GM08714 (cell line): Measurements from ENCODE around the gene TPM1.

Source experiments
- H3K4me3 ChIP-seq: fragments of 200-500 bp; sonication (Bioruptor generic); 2 replicates; pipeline ENCODE4 v1.5.1; 2014; ENCODE audit warnings: mild to moderate bottlenecking, low read length, inconsistent platforms
- ZNF274 ChIP-seq: IDR thresholded peaks from 2 replicates; pipeline ENCODE4 v1.6.1; 2012; ENCODE audit warnings: mild to moderate bottlenecking, low read depth, low read length

TPM1 gene

DNA sequence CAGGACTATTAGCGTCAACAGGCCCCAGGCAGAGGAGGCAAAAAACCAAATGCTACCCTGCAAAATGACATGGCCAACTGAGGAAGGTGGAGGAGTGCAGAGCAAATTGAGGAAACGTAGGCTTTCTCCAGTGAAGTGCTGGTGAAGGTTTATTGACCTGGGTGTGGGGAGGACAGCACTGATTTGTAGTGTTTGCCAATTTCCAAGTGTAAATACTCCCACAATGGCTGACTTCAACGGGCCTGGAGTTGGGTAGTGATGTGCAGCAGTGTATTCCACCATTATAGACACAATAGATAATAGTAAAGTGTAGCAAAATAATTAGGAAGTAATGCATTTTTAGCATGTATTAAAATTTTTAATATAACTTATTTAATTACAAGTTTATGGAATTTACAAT is 32.2 kb upstream of the TPM1 start:
- no peak overlapping the region for H3K4me3 ChIP-seq
- no peak for TF ChIP-seq ZNF274

DNA sequence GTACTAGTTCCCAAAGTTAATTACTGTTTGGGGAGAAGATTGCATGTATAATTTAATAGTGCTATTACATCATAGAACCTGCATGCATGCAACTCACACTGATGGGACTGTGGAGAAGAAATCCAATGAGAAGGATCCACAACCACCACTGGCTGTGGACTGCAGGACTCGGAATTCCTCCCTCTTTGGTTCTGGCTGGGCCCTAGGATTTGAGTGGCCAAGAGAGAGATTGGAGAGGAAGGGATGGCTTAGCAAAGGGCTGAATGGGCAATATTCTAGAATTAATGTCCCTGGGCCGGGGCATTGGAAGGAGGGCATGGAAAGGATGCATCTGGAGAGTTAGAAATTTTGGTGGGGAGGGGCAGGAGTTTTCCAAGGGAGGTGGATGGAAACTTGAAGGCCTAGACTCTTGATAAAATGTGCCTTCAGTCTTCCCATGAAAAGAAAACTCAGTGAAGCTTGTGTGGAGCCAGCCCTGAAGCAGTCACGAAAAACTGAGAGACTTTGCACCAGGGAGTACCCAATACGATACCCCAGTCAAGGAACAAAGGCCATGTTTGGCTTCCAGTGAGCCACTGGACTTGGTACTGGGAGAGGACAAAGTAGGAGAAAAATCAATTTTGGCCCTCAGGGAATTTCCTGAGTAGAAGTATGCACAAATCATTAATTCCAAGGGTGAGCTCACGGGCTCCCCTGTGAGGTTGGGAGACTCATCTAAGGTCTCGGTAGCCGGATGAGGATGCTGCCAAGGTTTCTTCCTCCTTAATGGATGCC is 31.4 kb upstream of the TPM1 start:
- H3K4me3 ChIP-seq: no peak overlapping the region
- no peak for TF ChIP-seq ZNF274

DNA sequence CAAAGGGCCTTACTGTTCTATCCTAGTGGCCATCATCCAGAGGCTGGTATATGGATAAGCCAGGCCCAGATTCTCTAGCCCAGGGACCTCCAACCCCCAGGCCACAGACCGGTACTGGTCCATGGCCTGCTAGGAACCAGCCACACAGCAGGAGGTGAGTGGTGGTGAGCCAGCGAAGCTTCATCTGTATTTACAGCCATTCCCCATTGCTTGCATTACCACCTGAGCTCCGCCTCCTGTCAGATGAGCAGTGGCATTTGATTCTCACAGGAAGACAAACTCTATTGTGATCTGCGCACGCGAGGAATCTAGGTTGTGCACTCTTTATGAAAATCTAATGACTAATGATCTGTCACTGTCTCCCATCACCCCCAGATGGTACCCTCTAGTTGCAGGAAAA is 30.1 kb upstream of the TPM1 start:
- H3K4me3 ChIP-seq: no peak overlapping the region
- TF ChIP-seq ZNF274: no peak

DNA sequence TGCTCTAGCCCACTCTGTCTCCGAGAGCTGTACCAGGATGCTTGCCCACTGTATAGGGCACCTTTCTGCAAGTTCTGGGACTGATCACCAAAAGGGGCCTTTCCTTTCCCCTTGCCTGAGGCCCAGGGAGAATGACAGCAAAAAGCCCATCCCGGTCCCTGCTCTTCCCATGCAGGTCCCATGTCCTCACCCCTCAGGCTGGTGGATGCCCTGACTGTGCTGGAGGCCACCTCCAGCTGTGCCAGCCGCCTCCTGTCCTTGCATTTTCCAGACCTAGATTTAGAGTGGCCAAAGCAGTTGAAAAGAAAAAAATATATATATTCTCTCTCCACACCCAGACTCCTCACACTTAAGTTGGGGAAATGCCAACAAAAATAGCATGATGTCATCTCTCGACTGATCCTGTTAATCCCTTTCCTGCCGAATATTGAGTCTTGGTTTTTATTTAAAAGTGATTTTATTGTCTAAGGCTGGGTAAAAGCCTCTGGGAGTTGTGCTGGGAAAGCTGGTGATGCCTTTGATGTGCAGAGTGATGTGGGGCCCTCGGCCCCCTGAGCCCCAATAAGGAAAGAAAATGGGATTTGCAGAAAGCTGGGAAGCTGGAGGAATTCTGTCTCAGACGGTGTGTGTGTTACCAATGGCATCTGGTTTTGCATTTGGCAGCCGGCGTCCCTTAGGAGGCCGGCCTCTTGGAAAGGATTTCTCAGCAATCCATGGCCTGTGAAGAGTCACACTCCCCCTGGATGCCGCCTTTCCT is 29.3 kb upstream of the TPM1 start:
- TF ChIP-seq ZNF274: no peak
- H3K4me3 ChIP-seq: no peak overlapping the region

DNA sequence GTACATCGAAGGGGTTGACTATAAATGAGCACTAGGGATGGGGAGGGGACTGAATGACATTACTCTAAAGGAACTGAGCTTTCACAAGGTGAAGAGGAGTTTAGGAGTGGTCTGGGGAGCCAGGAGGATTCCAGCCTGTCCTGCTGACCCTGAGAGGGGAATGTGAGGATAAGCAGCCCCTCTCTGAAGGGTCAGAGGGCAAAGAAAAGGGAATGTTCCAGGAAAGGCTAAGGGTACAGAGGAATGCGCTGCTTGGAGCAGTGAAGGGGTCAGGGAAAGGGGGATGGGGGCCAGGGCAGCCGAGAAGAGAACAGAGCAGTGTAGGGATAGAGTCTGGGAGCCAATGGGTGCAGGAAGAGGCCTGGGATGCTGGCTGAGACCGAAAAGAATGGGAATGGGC is 28.0 kb upstream of the TPM1 start:
- TF ChIP-seq ZNF274: no peak
- no peak overlapping the region for H3K4me3 ChIP-seq

DNA sequence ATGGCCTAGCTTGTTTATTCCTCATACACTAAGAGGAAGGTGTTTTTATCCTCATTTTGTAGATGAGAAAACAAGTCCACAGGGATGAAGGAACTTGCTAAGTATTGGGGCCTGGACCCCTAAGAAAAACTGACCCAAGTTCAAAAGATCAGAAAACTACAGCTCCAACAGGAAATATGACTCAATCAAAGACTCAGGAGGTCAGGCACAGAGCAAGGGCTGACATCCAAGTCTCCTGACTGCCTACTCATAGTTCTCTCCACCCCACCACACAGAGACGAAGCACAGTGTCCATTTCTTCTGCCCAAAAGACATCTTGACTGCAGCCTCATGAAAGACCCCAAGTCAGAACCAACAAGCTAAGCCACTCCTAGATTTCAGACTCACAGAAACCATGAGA is 26.9 kb upstream of the TPM1 start:
- no peak for TF ChIP-seq ZNF274
- no peak overlapping the region for H3K4me3 ChIP-seq

DNA sequence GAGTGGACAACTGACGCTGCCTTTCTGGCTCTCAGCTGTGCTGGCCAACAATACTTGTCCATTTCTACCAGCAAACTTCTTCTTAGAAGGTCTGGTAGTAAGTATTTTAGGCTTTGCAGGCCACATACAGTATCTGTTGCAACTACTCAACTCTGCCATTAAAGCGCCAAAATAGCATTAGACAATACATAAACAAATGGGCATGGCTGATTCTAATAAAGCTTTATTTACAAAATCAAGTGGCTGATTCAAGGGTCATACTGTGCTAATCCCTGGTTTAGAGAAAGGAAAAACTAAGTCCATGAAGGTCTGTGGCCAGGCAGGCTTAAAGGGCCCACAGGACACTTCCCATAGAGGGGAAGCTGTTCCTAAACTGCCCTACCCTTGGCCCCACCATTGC is 26.3 kb upstream of the TPM1 start:
- no peak overlapping the region for H3K4me3 ChIP-seq
- TF ChIP-seq ZNF274: no peak

DNA sequence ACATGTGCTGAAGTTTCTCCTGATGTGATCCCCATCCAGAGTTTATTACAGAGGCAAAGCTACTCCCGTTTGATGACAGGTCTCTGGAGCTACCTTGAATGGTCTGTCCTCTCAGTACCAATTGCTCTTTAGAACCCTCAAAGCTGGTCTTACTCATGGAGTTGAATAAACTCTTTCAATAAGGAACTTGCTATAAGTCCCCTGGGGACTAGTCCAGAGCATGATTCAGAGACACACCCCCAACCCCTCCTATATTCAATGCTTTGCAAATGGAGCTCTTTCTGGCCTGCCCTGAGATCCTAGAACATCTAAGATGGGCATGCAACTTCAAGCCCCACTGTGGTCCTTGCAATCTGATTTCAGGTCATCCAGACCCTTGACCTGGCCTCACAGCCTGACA is 23.9 kb upstream of the TPM1 start:
- no peak overlapping the region for H3K4me3 ChIP-seq
- no peak for TF ChIP-seq ZNF274

DNA sequence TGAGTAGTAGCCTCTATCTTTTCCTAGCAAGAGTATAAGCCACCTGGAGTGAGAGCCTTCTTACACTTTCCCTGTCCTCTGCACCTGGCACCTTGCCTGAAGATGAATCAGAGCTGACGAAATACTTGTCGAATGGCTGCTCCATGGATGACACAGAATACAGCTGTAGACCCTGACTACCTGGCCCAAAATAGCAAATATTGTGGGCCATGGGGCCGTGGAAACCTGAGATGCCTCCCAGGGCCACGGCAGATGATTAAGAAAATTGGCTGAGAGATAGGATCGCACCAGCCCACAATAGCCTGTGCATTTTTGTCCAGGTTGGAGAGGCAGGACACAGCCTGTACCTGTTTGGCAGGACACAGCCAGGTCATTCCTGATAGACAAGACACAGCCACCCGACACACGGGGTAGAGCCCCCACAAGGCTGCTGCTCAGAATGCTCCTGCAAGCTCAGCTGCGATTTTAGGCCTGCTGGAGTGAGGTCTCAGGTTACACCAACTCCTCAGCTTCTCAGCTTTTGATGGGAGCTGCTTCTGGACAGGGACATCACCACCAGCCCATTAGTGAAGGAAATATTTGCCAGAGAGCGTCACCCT is 22.9 kb upstream of the TPM1 start:
- TF ChIP-seq ZNF274: no peak
- H3K4me3 ChIP-seq: no peak overlapping the region

DNA sequence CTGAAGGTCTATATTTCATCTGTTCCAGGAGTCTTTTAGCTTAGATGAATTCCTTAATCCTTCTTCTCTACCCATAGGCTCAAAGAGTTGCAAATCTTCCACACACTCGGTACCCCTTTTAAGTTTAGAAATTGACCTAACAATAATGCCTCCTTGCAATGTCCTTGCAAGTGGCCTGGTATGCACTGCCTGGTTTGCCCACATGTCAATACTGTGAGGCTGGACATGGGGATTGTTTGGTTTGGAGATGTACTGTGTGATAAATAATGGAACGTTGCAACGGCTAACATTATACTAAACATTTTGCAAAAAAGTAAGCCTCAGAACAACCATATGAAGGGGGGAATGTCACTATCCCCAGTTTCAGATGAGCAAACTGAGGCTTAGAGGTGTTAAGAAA is 22.4 kb upstream of the TPM1 start:
- no peak for TF ChIP-seq ZNF274
- H3K4me3 ChIP-seq: no peak overlapping the region

DNA sequence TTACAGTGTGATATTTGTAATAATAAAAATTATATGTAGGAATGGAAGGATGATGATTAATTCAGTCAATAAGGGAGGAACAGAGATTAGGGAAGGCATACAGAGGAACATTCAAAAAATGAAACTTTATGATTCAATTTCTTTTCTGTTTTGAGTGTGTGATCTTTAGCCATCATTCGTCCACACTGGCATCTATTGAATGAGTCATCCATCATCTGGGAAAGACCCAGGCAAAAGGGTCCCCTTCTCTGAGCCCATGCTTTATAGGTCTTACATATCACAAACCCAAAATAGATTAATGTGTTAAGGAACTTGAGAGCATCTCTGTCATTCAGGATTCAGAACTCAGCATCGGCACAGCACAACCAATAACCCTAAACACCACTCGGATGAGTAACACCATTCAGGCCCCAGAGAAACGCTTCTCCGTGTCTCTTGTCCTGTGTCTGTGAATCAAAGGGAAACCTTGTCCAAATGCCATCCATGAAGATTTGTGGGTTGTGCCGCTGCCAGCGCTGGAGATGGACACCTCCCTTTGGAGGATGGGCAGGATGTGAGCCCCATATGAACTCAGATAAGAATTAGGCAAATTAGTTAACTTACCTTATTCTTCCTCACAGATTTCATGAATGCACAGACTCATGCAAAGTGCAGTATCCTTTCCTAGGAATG is 21.7 kb upstream of the TPM1 start:
- no peak for TF ChIP-seq ZNF274

DNA sequence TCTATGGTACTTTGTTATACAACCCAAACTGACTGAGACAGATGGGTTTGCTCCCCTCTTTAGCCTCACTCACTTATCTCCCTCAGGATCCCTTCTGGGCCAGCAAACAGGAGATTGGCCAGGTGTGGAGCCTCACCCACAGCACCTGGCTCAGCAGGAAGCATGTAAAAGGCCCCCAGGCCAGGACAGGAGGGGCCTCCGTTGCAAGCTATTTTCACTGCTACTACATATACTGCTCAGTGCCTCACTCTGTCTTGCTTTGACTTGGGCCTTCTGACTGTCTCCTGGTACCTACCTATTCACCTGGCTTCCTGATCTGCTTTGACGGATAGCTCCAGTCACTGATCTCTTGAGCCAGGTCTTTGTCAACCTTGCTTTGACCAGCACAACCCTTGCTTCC is 20.4 kb upstream of the TPM1 start:
- no peak overlapping the region for H3K4me3 ChIP-seq
- no peak for TF ChIP-seq ZNF274

More for the DNA sequence above, 21.7 kb upstream of the TPM1 start:
- H3K4me3 ChIP-seq: no peak overlapping the region

DNA sequence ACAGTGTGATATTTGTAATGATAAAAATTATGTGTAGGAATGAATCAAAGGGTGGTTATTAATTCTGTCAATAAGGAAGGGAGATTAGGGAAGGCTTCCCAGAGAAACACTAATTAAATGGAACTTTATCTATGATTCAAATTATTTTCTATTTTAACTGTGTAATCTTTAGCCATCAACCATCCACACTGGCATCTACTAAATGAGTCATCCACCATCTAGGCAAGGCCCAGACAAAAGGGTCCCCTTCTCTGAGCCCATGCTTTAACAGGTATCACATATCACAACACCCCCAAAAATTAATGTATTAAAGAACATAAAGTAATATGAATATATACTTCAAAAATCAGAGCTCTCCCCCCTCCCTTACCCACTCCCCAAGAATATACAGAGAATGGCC is 19.9 kb upstream of the TPM1 start:
- H3K4me3 ChIP-seq: no peak overlapping the region
- TF ChIP-seq ZNF274: no peak

DNA sequence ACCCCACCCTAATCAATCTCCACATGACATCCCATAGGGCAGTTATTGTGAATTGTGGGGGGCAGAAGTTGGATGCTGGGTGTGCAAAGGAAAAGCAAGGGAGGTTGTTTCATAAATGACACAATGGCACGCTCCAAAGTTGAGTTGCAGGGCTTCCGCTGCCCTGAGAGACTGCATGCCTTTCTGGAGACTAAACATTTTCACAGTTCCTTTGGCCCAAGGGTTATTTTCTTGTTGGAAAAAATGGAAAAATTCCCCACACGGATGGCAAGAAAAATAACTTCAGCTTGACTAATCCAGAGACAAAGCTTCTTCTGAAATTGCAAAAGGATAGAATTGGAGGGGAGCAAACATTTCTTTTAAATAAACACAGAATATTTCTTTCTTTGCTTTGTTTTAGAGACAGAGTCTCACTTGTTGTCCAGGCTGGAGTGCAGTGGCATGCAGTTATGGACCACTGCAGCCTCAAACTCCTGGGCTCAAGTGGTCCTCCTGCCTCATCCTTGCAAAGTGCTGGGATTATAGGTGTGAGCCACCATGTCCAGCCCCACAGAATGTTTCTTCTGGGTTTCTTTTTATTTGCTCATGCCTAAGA is 19.1 kb upstream of the TPM1 start:
- TF ChIP-seq ZNF274: no peak
- no peak overlapping the region for H3K4me3 ChIP-seq
